OCI-LY7 (cell line): ENCODE results near the gene AHCTF1. TPM values are rescaled to one million over a fixed set of nuclear protein-coding genes. Genes with fewer than 3 reads are reported as not detected.

Experiments
- BruUV-seq: library from RNA; stranded (reverse); fragments of 400-500 nt; replicated peaks from 2 replicates; lab custom pipeline; 2021; lab: Mats Ljungman, UMichigan
- CTCF ChIA-PET: fragments of 300-600 bp; sonication (Branson Sonifier 250); formaldehyde crosslinking; loops from one replicate; lab custom pipeline; 2022; ENCODE audit warnings: antibody characterized with exemption; ENCODE audit not compliant: unreplicated experiment; lab: Charles Lee
- POLR2A ChIA-PET: fragments of 300-600 bp; sonication (Branson Sonifier 250); formaldehyde crosslinking; loops from one replicate; lab custom pipeline; 2022; ENCODE audit warnings: antibody characterized with exemption; lab: Charles Lee
- DNase-seq: peaks from one replicate; pipeline ENCODE4 v3.0.0-alpha.2; 2015; ENCODE audit warnings: low spot score
- H2AFZ ChIP-seq: fragments of 200-600 bp; sonication (generic), shearing (Covaris generic); 2 replicates; pipeline ENCODE4 v1.6.1; 2014; ENCODE audit warnings: mild to moderate bottlenecking, antibody characterized with exemption, low read length, moderate library complexity
- H3K27ac ChIP-seq: fragments of 200-600 bp; sonication (generic); 2 replicates; pipeline ENCODE4 v1.5.1; 2014; ENCODE audit warnings: mixed run types, low read depth, mild to moderate bottlenecking, moderate library complexity, low read length, inconsistent platforms; ENCODE audit not compliant: poor library complexity, severe bottlenecking
- H3K36me3 ChIP-seq: fragments of 200-600 bp; sonication (generic); 2 replicates; pipeline ENCODE4 v1.6.1; 2014; ENCODE audit warnings: mild to moderate bottlenecking, antibody characterized with exemption, low read length, moderate library complexity, mixed read lengths; ENCODE audit not compliant: insufficient read depth
- H3K4me1 ChIP-seq: fragments of 200-600 bp; sonication (generic); 2 replicates; pipeline ENCODE4 v1.5.1; 2014; ENCODE audit warnings: mild to moderate bottlenecking, low read length; ENCODE audit not compliant: insufficient read depth, poor library complexity, severe bottlenecking
- H3K4me2 ChIP-seq: fragments of 200-600 bp; sonication (generic); 2 replicates; pipeline ENCODE4 v1.6.1; 2014; ENCODE audit warnings: mild to moderate bottlenecking, low read length
- H3K4me3 ChIP-seq: fragments of 200-600 bp; sonication (generic); 2 replicates; pipeline ENCODE4 v1.5.1; 2014; ENCODE audit warnings: mild to moderate bottlenecking, low read depth, low read length; ENCODE audit not compliant: poor library complexity, severe bottlenecking
- H3K79me2 ChIP-seq: fragments of 200-600 bp; sonication (generic); 2 replicates; pipeline ENCODE4 v1.6.1; 2016; ENCODE audit warnings: low read depth, mild to moderate bottlenecking, low read length, moderate library complexity, mixed read lengths; ENCODE audit not compliant: insufficient read depth
- H3K9me2 ChIP-seq: fragments of 200-600 bp; sonication (generic); 2 replicates; pipeline ENCODE4 v1.6.1; 2016; ENCODE audit warnings: mild to moderate bottlenecking, low read length, mixed read lengths; ENCODE audit not compliant: insufficient read depth
- H3K9me3 ChIP-seq: fragments of 200-600 bp; sonication (generic); 2 replicates; pipeline ENCODE4 v1.6.1; 2014; ENCODE audit warnings: mild to moderate bottlenecking, mixed run types, low read length, mixed read lengths
- H4K20me1 ChIP-seq: fragments of 200-600 bp; sonication (generic); 2 replicates; pipeline ENCODE4 v1.6.1; 2014; ENCODE audit warnings: mild to moderate bottlenecking, antibody characterized with exemption, low read length, moderate library complexity, mixed read lengths; ENCODE audit not compliant: insufficient read depth
- CTCF ChIP-seq: fragments of 200-600 bp; sonication (generic); conservative IDR thresholded peaks from 2 replicates; pipeline ENCODE4 v1.5.1; 2014; ENCODE audit warnings: mild to moderate bottlenecking, antibody characterized with exemption, low read length, moderate library complexity, mixed read lengths
- EZH2phosphoT487 ChIP-seq: fragments of 200-600 bp; sonication (generic); IDR thresholded peaks from 2 replicates; pipeline ENCODE4 v1.6.1; 2018; ENCODE audit warnings: low read depth, borderline replicate concordance, mild to moderate bottlenecking, mixed run types, antibody characterized with exemption, low read length, moderate library complexity, mixed read lengths
- intact Hi-C: fragments of 100-400 bp; cut with micrococcal nuclease; formaldehyde crosslinking; loops from one replicate; pipeline ENCODE4 v1.10.0; 2022; ENCODE audit not compliant: unreplicated experiment
- total RNA-seq, 2 experiments: library from RNA; depleted of rRNA in 1 of 2; stranded (reverse); fragments of >200 nt in 1 of 2; shearing (Covaris generic) in 1 of 2; gene quantifications; 2 replicates each; pipeline ENCODE4 v1.2.3, GENCODE V29; 2014 to 2022

AHCTF1 gene
- total RNA-seq, 2 experiments from 2014 or later = 38.5 to 57.7 TPM

GRCh38 chr1:246794048-246794827 lies 137.5 kb downstream of the AHCTF1 start:
- Histone ChIP-seq H3K27ac (no peak overlapping the region), H2AFZ (no peak overlapping the region), H3K36me3 (no peaks in the 10 kb centered on the region), H3K9me2 (no peaks in the 10 kb centered on the region), H3K4me2 (no peak overlapping the region), H3K4me3 (no peak overlapping the region), H3K4me1 (no peaks in the 10 kb centered on the region), H3K79me2 (no peaks in the 10 kb centered on the region), H4K20me1 (no peaks in the 10 kb centered on the region), H3K9me3 (no peaks in the 10 kb centered on the region)
- no TSS peak for BruUV-seq
- no peak for DNase-seq
- ChIA-PET POLR2A (no interaction called here), CTCF (no interaction called here)
- TF ChIP-seq CTCF = no peak
- intact Hi-C loops = no loop called here

DNA sequence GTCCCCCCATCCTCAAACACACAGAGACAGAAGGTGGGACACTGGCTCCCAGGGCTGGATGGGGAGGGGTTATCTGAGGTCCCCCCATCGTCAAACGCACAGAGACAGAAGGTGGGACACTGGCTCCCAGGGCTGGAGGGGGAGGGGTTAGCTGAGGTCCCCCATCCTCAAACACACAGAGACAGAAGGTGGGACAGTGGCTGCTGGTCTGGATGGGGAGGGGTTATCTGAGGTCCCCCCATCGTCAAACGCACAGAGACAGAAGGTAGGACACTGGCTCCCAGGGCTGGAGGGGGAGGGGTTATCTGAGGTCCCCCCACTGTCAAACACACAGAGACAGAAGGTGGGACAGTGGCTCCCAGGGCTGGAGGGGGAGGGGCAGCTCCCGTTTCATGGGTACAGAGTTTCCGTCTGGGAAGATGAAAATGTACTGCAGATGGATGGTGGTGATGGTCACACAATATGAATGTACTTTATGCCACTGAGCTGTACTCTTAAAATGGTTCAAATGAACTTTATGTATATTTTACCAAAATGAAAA lies 138.3 kb downstream of the AHCTF1 start:
- Histone ChIP-seq H4K20me1 (no peaks in the 10 kb centered on the region), H3K36me3 (no peaks in the 10 kb centered on the region), H3K4me3 (no peak overlapping the region), H3K9me3 (no peaks in the 10 kb centered on the region), H3K9me2 (no peaks in the 10 kb centered on the region), H3K4me1 (no peaks in the 10 kb centered on the region), H3K27ac (no peak overlapping the region), H3K4me2 (no peak overlapping the region), H3K79me2 (no peaks in the 10 kb centered on the region), H2AFZ (no peak overlapping the region)
- BruUV-seq = no TSS peak
- no peak for DNase-seq
- TF ChIP-seq CTCF (no peak), EZH2phosphoT487 (no peak)
- ChIA-PET CTCF (no interaction called here), POLR2A (no interaction called here)
- intact Hi-C loops = no loop called here

GRCh38 chr1:246792603-246793002 lies 139.1 kb downstream of the AHCTF1 start:
- Histone ChIP-seq H3K4me3 (no peak overlapping the region), H3K79me2 (no peaks in the 10 kb centered on the region), H2AFZ (no peak overlapping the region), H3K9me3 (no peaks in the 10 kb centered on the region), H3K27ac (no peak overlapping the region), H3K4me1 (no peaks in the 10 kb centered on the region), H3K36me3 (no peaks in the 10 kb centered on the region), H4K20me1 (no peaks in the 10 kb centered on the region), H3K4me2 (no peak overlapping the region), H3K9me2 (no peaks in the 10 kb centered on the region)
- intact Hi-C loops = no loop called here
- BruUV-seq = no TSS peak
- TF ChIP-seq CTCF = no peak
- no peak for TF ChIP-seq EZH2phosphoT487
- ChIA-PET CTCF (no interaction called here), POLR2A (no interaction called here)
- no peak for DNase-seq
